ENCODE data around the gene GBP5. TPM values are rescaled to one million over a fixed set of nuclear protein-coding genes. Genes with fewer than 3 reads are reported as not detected.
"Not testable (repeated sequence)": the region's sequence is repeated elsewhere in the genome, so short reads cannot be mapped to it uniquely, and the experiment has no call there.

Gene GBP5
- polyA plus RNA-seq: 100 to 1,000 TPM in 1 of 3 donors, 10 to 100 TPM in 2; 74.4 to 212 (median 90.8) TPM

GRCh38 chr1:89272269-89273041 lies at the start of gene GBP5:
TSS of gene GBP5 (minus strand) at chr1:89272860. CDS start at chr1:89269555, 3,305 bp downstream.
- H3K27me3 Mint-ChIP-seq (ENCODE audit: low read depth in 3 of 3); H3K9me3 Mint-ChIP-seq: not testable (repeated sequence)
- DNase-seq: peak; percentile 76 to 82 (median 78)
- peak within 1 kb of the TSS; percentile 90 to 97 (median 97) for H3K27ac Mint-ChIP-seq
- peaks cover 52 to 84% of the 10 kb centered on the region in 2 donors for H3K4me1 Mint-ChIP-seq
- H3K4me3 Mint-ChIP-seq: peak within 1 kb of the TSS; percentile 91 to 100 (median 100)
- peaks cover 13 to 44% (median 27%) of the 10 kb centered on the region in 3 donors for H3K36me3 Mint-ChIP-seq

- Mint-ChIP-seq H3K4me1 (peaks cover 0 to 5% of the 10 kb centered on the region in 2 donors), H3K4me3 (no peak overlapping the region), H3K9me3 (peaks cover 6 to 34% (median 13%) of the 10 kb centered on the region in 6 donors), H3K27me3 (ENCODE audit: low read depth in 3 of 3) (no peaks in the 10 kb centered on the region), H3K27ac (no peak overlapping the region), H3K36me3 (peaks cover 16 to 33% (median 27%) of the 10 kb centered on the region in 3 donors)
- DNase-seq: no peak
These were observed 49.7 kb upstream of the GBP5 start for GRCh38 chr1:89322402-89322801.

GRCh38 chr1:89312572-89312971 lies 39.9 kb upstream of the GBP5 start:
- H3K4me3 Mint-ChIP-seq: peak overlapping the region in 3 of 5 donors; percentile 30 to 65 (median 50)
- no peak for DNase-seq
- H3K27me3 Mint-ChIP-seq (ENCODE audit: low read depth in 3 of 3): peaks cover 0 to 2% (median 1%) of the 10 kb centered on the region in 3 donors
- H3K9me3 Mint-ChIP-seq: peaks cover 4 to 23% (median 17%) of the 10 kb centered on the region in 6 donors
- peak overlapping the region; percentile 68 to 92 (median 75) for H3K27ac Mint-ChIP-seq
- peaks cover 45 to 50% of the 10 kb centered on the region in 2 donors for H3K4me1 Mint-ChIP-seq
- H3K36me3 Mint-ChIP-seq: peaks cover 8 to 14% (median 9%) of the 10 kb centered on the region in 3 donors

- Mint-ChIP-seq H3K9me3 (peaks cover 3 to 18% (median 13%) of the 10 kb centered on the region in 6 donors), H3K4me1 (peaks cover 45 to 50% of the 10 kb centered on the region in 2 donors), H3K36me3 (peaks cover 3 to 10% (median 4%) of the 10 kb centered on the region in 3 donors), H3K27me3 (ENCODE audit: low read depth in 3 of 3) (peaks cover 0 to 2% (median 1%) of the 10 kb centered on the region in 3 donors), H3K27ac (peak overlapping the region; percentile 92 to 98 (median 96)), H3K4me3 (peak overlapping the region; percentile 64 to 86 (median 66))
- peak in 2 of 3 donors; percentile 15 to 21 for DNase-seq
These were observed 39.1 kb upstream of the GBP5 start for GRCh38 chr1:89311757-89312156.

GRCh38 chr1:89310976-89311375 lies 38.3 kb upstream of the GBP5 start:
- Mint-ChIP-seq H3K4me3 (peak overlapping the region; percentile 64 to 86 (median 66)), H3K4me1 (peaks cover 45 to 50% of the 10 kb centered on the region in 2 donors), H3K9me3 (peaks cover 3 to 15% (median 12%) of the 10 kb centered on the region in 6 donors), H3K27me3 (ENCODE audit: low read depth in 3 of 3) (peaks cover 0 to 2% (median 1%) of the 10 kb centered on the region in 3 donors), H3K27ac (peak overlapping the region; percentile 92 to 98 (median 96)), H3K36me3 (peaks cover 3 to 10% (median 4%) of the 10 kb centered on the region in 3 donors)
- DNase-seq: no peak

- H3K9me3 Mint-ChIP-seq: peaks cover 3 to 13% (median 11%) of the 10 kb centered on the region in 6 donors
- peaks cover 3 to 10% (median 4%) of the 10 kb centered on the region in 3 donors for H3K36me3 Mint-ChIP-seq
- H3K27ac Mint-ChIP-seq: peak overlapping the region; percentile 92 to 98 (median 96)
- H3K4me1 Mint-ChIP-seq: peaks cover 45 to 50% of the 10 kb centered on the region in 2 donors
- peak; percentile 43 to 51 (median 48) for DNase-seq
- peaks cover 0 to 2% (median 1%) of the 10 kb centered on the region in 3 donors for H3K27me3 Mint-ChIP-seq (ENCODE audit: low read depth in 3 of 3)
- peak overlapping the region; percentile 64 to 86 (median 66) for H3K4me3 Mint-ChIP-seq
These were observed 37.8 kb upstream of the GBP5 start for GRCh38 chr1:89310505-89310904.

GRCh38 chr1:89309828-89310227 lies 37.2 kb upstream of the GBP5 start:
- H3K36me3 Mint-ChIP-seq: peaks cover 0 to 4% (median 4%) of the 10 kb centered on the region in 3 donors
- H3K27me3 Mint-ChIP-seq (ENCODE audit: low read depth in 3 of 3): peaks cover 0 to 3% (median 2%) of the 10 kb centered on the region in 3 donors
- DNase-seq: no peak
- H3K9me3 Mint-ChIP-seq: peaks cover 0 to 8% (median 5%) of the 10 kb centered on the region in 6 donors
- peaks cover 45 to 50% of the 10 kb centered on the region in 2 donors for H3K4me1 Mint-ChIP-seq
- peak overlapping the region; percentile 64 to 86 (median 66) for H3K4me3 Mint-ChIP-seq
- peak overlapping the region; percentile 92 to 98 (median 96) for H3K27ac Mint-ChIP-seq

- peaks cover 0 to 4% (median 3%) of the 10 kb centered on the region in 3 donors for H3K27me3 Mint-ChIP-seq (ENCODE audit: low read depth in 3 of 3)
- peaks cover 4 to 11% (median 7%) of the 10 kb centered on the region in 3 donors for H3K36me3 Mint-ChIP-seq
- no peaks in the 10 kb centered on the region for H3K9me3 Mint-ChIP-seq
- no peak overlapping the region for H3K27ac Mint-ChIP-seq
- H3K4me1 Mint-ChIP-seq: peaks cover 29 to 31% of the 10 kb centered on the region in 2 donors
- H3K4me3 Mint-ChIP-seq: no peak overlapping the region
- DNase-seq: no peak
These were observed 33.6 kb upstream of the GBP5 start for GRCh38 chr1:89306273-89306672.

- Mint-ChIP-seq H3K27ac (no peak overlapping the region), H3K27me3 (ENCODE audit: low read depth in 3 of 3) (peaks cover 0 to 3% (median 2%) of the 10 kb centered on the region in 3 donors)
These were observed 32.8 kb upstream of the GBP5 start for GRCh38 chr1:89305493-89305892.

GRCh38 chr1:89304572-89305230 lies 32.0 kb upstream of the GBP5 start:
- no peak overlapping the region for H3K27ac Mint-ChIP-seq
- peaks cover 15 to 16% of the 10 kb centered on the region in 2 donors for H3K4me1 Mint-ChIP-seq
- H3K27me3 Mint-ChIP-seq (ENCODE audit: low read depth in 3 of 3): peaks cover 0 to 3% (median 2%) of the 10 kb centered on the region in 3 donors
- no peak for DNase-seq
- no peak overlapping the region for H3K4me3 Mint-ChIP-seq
- peaks cover 4 to 11% (median 7%) of the 10 kb centered on the region in 3 donors for H3K36me3 Mint-ChIP-seq
- H3K9me3 Mint-ChIP-seq: no peaks in the 10 kb centered on the region

More at GRCh38 chr1:89305493-89305892, 32.8 kb upstream of the GBP5 start:
- Mint-ChIP-seq H3K4me1 (peaks cover 21 to 23% of the 10 kb centered on the region in 2 donors), H3K9me3 (no peaks in the 10 kb centered on the region), H3K36me3 (peaks cover 4 to 11% (median 7%) of the 10 kb centered on the region in 3 donors), H3K4me3 (no peak overlapping the region)
- no peak for DNase-seq

- H3K27ac Mint-ChIP-seq: no peak overlapping the region
- no peak for DNase-seq
- peaks cover under 1 to 4% of the 10 kb centered on the region in 2 donors for H3K4me1 Mint-ChIP-seq
- H3K9me3 Mint-ChIP-seq: no peaks in the 10 kb centered on the region
- H3K36me3 Mint-ChIP-seq: peaks cover 0 to 11% (median 4%) of the 10 kb centered on the region in 3 donors
- H3K4me3 Mint-ChIP-seq: no peak overlapping the region
- peaks cover 0 to 3% (median 2%) of the 10 kb centered on the region in 3 donors for H3K27me3 Mint-ChIP-seq (ENCODE audit: low read depth in 3 of 3)
These were observed 30.2 kb upstream of the GBP5 start for GRCh38 chr1:89302697-89303332.

- H3K36me3 Mint-ChIP-seq: peaks cover 0 to 15% (median 9%) of the 10 kb centered on the region in 3 donors
- H3K27ac Mint-ChIP-seq: peak overlapping the region in 2 of 6 donors; percentile 12 to 16
- peaks cover 19% of the 10 kb centered on the region in 2 donors for H3K4me1 Mint-ChIP-seq
- not testable (repeated sequence) for H3K27me3 Mint-ChIP-seq (ENCODE audit: low read depth in 3 of 3); H3K9me3 Mint-ChIP-seq; H3K4me3 Mint-ChIP-seq; DNase-seq
These were observed 27.2 kb upstream of the GBP5 start for GRCh38 chr1:89299739-89300463.

All from immature natural killer cell (primary cell).